ENCODE results near the gene IL13RA2.

The IL13RA2 gene

DNA sequence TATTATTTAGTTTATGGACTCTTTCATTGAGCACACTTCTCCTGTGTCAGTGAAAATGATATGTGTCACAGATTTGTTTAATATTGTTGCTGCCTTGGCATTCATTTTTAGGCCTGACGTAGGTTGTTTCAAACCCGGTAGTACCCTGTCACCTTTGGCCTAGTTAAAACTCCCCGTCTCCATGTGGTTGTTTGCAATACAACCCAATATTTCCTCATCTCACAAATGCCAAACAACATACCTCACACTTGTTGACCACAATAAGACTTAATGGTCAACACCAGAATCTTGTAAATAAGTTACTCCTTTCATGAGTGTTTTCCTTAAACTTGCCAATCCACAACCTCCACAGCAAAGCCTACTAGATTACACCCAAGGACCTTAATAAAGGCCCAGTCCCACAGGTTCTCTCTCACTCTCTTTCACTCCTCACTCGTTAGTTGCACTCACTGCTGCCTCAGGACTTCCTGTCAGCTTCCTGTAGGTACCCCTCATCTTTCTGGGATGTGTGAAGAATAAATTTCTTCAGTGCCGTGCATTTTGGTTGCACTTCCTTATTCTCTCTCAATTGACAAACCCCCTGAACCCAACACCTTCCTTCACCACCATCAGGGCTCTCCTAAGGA is 31.3 kb downstream of the IL13RA2 start:
- DNase-seq = no peak

GRCh38 chrX:114976292-114976691 is 41.1 kb downstream of the IL13RA2 start:
- peak; percentile 28 for DNase-seq

- DNase-seq = no peak
Observed at GRCh38 chrX:114973013-114973412, 44.4 kb downstream of the IL13RA2 start.

DNA sequence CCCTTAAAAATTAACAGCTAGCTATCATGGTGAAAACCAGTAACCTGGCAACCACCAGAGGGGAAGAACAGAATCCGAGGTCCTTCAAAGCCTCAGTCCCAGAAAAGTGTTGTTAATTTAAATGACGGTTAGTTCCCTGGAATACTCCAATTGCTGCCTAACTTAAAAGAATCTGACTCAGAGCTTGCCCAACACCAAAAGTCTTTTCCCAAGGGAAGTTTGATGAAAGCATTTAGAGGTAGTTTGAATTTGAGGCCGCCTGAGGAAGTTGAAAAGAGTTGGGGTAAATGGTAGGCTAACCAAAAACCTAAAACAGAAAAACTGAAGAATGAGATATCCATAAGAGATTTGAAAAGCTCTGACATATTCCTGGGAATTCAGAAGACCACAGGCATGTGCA is 46.6 kb downstream of the IL13RA2 start:
- peak; percentile 6 for DNase-seq

DNA sequence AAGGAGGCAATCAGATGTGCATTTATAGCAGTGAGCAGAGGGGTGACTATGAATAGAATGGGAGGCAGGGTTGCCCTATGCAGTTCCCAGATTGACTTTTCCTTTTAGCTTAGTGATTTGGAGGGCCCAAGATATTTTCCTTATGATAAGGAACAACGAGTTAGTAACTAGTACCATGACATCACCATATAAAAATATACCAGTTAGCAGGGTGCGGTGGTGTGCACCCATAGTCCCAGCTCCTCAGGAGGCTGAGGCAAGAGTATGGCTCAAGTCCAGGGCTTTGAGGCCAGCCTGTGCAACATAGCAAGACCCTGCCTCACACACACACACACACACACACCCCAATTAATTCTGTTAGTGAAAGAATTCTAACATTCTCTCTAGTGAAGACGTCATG is 53.0 kb downstream of the IL13RA2 start:
- DNase-seq = no peak

DNA sequence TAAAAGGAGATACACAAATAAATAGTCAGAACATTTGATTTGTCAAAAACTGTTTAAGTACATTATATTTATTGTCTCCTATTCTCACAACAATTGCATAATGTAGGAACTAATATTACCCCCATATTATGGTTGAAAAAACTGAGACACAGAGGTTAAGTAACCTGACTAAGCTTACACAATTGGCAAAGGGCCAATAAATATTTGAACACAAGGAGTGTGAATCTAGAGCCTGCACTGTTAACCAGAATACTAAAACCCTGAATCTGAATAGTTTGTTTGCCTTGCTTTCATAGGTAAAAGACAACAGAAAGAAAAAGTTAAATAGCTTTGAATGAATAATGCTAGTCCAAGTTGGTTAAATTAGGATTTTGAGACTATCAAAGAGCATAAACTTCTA is 55.2 kb downstream of the IL13RA2 start:
- DNase-seq = no peak

GRCh38 chrX:114959729-114960128 is 57.7 kb downstream of the IL13RA2 start:
- no peak for DNase-seq
